Mesothelial cell of epicardium (in vitro differentiated cells): ENCODE measurements around the gene SRP19. TPM values are rescaled to one million over a fixed set of nuclear protein-coding genes. Genes with fewer than 3 reads are reported as not detected.
"Not testable (repeated sequence)": the region's sequence is repeated elsewhere in the genome, so short reads cannot be mapped to it uniquely, and the experiment has no call there.

ENCODE experiments used
- DNase-seq, 2 experiments: peaks; one replicate each; pipeline ENCODE4 v3.0.0; 2021; ENCODE audit warnings: low spot score in 2 of 2; ENCODE audit not compliant: unreplicated experiment in 2 of 2
- H3K27ac Mint-ChIP-seq: 2 replicates; pipeline ENCODE4 v1.8.0; 2021; ENCODE audit warnings: mixed read lengths
- H3K27me3 Mint-ChIP-seq: 2 replicates; pipeline ENCODE4 v1.8.0; 2021; ENCODE audit warnings: low read depth, mixed read lengths
- H3K36me3 Mint-ChIP-seq: 2 replicates; pipeline ENCODE4 v1.8.0; 2021; ENCODE audit warnings: mixed read lengths
- H3K4me1 Mint-ChIP-seq: 2 replicates; pipeline ENCODE4 v1.8.0; 2021; ENCODE audit warnings: mixed read lengths
- H3K4me3 Mint-ChIP-seq: 2 replicates; pipeline ENCODE4 v1.8.0; 2021; ENCODE audit warnings: mild to moderate bottlenecking, moderate library complexity, mixed read lengths
- H3K9me3 Mint-ChIP-seq: 2 replicates; pipeline ENCODE4 v1.8.0; 2021; ENCODE audit warnings: mixed read lengths
- total RNA-seq: library from RNA; stranded (reverse); gene quantifications from 3 replicates; pipeline ENCODE4 v1.2.1, GENCODE V29; 2021
- TF ChIP-seq, protein P1 (sequence below): fragments of 200-600 bp; sonication (generic); IDR thresholded peaks from one replicate; pipeline ENCODE4 v1.5.0; 2021; ENCODE audit warnings: antibody characterized with exemption; ENCODE audit not compliant: unreplicated experiment

The SRP19 gene
- total RNA-seq, 1 donor from 2014 or later: 45.6 TPM

GRCh38 chr5:112847306-112847705, 13.8 kb upstream of the SRP19 start:
- Mint-ChIP-seq H3K4me1 (peaks cover 25% of the 10 kb centered on the region), H3K27me3 (no peaks in the 10 kb centered on the region), H3K36me3 (peaks cover 11% of the 10 kb centered on the region), H3K4me3 (no peak overlapping the region), H3K27ac (no peak overlapping the region), H3K9me3 (peaks cover 6% of the 10 kb centered on the region)
- TF ChIP-seq, protein P1, sequence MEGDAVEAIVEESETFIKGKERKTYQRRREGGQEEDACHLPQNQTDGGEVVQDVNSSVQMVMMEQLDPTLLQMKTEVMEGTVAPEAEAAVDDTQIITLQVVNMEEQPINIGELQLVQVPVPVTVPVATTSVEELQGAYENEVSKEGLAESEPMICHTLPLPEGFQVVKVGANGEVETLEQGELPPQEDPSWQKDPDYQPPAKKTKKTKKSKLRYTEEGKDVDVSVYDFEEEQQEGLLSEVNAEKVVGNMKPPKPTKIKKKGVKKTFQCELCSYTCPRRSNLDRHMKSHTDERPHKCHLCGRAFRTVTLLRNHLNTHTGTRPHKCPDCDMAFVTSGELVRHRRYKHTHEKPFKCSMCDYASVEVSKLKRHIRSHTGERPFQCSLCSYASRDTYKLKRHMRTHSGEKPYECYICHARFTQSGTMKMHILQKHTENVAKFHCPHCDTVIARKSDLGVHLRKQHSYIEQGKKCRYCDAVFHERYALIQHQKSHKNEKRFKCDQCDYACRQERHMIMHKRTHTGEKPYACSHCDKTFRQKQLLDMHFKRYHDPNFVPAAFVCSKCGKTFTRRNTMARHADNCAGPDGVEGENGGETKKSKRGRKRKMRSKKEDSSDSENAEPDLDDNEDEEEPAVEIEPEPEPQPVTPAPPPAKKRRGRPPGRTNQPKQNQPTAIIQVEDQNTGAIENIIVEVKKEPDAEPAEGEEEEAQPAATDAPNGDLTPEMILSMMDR: no peak
- no peak for DNase-seq

- DNase-seq: no peak
- Mint-ChIP-seq H3K4me1 (peaks cover 25% of the 10 kb centered on the region), H3K27me3 (no peaks in the 10 kb centered on the region), H3K9me3 (peaks cover 3% of the 10 kb centered on the region), H3K36me3 (peaks cover 4% of the 10 kb centered on the region), H3K4me3 (no peak overlapping the region), H3K27ac (peak overlapping the region; percentile 70)
- TF ChIP-seq, protein P1: peak; percentile 35
Observed at GRCh38 chr5:112848116-112848811, 12.8 kb upstream of the SRP19 start.

- Mint-ChIP-seq H3K27me3 (peaks cover 6% of the 10 kb centered on the region), H3K36me3 (peaks cover 4% of the 10 kb centered on the region), H3K9me3 (peaks cover 5% of the 10 kb centered on the region), H3K27ac (no peak overlapping the region), H3K4me3 (no peak overlapping the region), H3K4me1 (peaks cover 25% of the 10 kb centered on the region)
- no peak for DNase-seq
- TF ChIP-seq, protein P1: no peak
Observed at GRCh38 chr5:112849912-112850311, 11.2 kb upstream of the SRP19 start.

DNA sequence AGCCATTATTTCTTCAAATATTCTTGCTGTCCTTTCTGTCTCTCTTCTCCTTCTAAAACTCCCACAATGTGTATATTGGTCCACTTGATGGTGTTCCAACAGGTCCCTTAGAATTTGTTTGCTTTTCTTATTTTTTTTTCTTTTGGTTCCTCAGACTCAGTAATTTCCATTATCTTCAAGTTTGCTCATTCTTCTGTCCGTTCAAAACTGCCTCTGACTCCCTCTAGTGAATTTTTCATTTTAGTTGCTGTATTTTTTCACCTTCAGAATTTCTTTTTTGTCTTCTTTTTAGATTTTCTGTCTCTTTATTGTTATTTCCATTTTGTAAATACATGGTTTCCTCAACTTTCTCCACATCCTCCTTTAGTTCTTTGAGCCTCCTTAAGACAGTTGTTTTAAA, 6.4 kb upstream of the SRP19 start:
- TF ChIP-seq, protein P1: no peak
- no peak for DNase-seq
- peaks cover 10% of the 10 kb centered on the region for H3K9me3 Mint-ChIP-seq
- H3K27me3 Mint-ChIP-seq: peaks cover 33% of the 10 kb centered on the region
- H3K27ac Mint-ChIP-seq: no peak overlapping the region
- no peak overlapping the region for H3K4me3 Mint-ChIP-seq
- peaks cover 4% of the 10 kb centered on the region for H3K36me3 Mint-ChIP-seq
- H3K4me1 Mint-ChIP-seq: peaks cover 8% of the 10 kb centered on the region

DNA sequence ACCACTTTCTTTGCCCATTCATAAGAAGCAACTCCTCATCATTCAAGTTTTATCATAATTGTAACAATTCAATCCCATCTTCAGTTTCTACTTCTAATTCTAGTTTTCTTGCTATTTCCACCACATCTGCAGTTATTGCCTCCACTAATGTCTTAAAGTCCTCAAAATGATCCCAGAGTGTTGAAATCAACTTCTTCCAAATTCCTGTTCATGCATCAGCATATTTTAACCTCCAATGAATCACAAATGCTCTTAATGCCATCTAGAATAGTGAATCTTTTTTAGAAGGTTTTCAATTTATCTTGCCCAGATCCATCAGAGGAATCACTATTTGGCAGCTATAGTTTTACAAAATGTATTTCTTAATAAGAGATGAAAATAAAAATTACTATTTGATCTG, 3.2 kb upstream of the SRP19 start:
- peaks cover 33% of the 10 kb centered on the region for H3K27me3 Mint-ChIP-seq
- TF ChIP-seq, protein P1: no peak
- H3K4me1 Mint-ChIP-seq: peaks cover 18% of the 10 kb centered on the region
- peaks cover 10% of the 10 kb centered on the region for H3K9me3 Mint-ChIP-seq
- H3K36me3 Mint-ChIP-seq: peaks cover 4% of the 10 kb centered on the region
- no peak for DNase-seq
- no peak overlapping the region for H3K27ac Mint-ChIP-seq
- H3K4me3 Mint-ChIP-seq: no peak overlapping the region

DNA sequence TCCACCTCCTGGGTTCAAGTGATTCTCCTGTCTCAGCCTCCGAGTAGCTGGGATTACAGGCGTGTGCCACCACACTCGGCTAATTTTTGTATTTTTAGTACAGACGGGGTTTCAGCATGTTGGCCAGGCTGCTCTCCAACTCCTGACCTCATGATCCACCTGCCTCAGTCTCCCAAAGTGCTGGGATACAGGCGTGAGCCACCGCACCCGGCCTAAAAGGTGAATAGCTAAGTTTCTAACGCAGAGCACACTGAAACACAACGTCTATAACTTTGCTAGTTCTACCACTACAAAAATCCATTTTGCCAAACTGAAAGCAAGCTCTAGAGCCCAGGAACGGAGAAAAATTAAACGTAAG, 537 bp upstream of the SRP19 start:
- H3K27ac Mint-ChIP-seq: peak overlapping the region; percentile 98
- peaks cover 21% of the 10 kb centered on the region for H3K27me3 Mint-ChIP-seq
- H3K9me3 Mint-ChIP-seq, H3K36me3 Mint-ChIP-seq, DNase-seq: not testable (repeated sequence)
- peak overlapping the region; percentile 97 for H3K4me3 Mint-ChIP-seq
- peaks cover 26% of the 10 kb centered on the region for H3K4me1 Mint-ChIP-seq
